Stimulated activated CD4-positive, alpha-beta T cell treated with anti-CD3 and anti-CD28 coated beads, TNF-alpha, amount 100 ng/mL, for 1 hour (primary cell): Measurements from ENCODE around the gene ABHD8.

Experiments
- DNase-seq, 3 donors: peaks; one replicate each; pipeline ENCODE4 v3.0.0-alpha.2; 2020; ENCODE audit warnings: low read depth in 3 of 3, low spot score in 1 of 3

Gene ABHD8

DNA sequence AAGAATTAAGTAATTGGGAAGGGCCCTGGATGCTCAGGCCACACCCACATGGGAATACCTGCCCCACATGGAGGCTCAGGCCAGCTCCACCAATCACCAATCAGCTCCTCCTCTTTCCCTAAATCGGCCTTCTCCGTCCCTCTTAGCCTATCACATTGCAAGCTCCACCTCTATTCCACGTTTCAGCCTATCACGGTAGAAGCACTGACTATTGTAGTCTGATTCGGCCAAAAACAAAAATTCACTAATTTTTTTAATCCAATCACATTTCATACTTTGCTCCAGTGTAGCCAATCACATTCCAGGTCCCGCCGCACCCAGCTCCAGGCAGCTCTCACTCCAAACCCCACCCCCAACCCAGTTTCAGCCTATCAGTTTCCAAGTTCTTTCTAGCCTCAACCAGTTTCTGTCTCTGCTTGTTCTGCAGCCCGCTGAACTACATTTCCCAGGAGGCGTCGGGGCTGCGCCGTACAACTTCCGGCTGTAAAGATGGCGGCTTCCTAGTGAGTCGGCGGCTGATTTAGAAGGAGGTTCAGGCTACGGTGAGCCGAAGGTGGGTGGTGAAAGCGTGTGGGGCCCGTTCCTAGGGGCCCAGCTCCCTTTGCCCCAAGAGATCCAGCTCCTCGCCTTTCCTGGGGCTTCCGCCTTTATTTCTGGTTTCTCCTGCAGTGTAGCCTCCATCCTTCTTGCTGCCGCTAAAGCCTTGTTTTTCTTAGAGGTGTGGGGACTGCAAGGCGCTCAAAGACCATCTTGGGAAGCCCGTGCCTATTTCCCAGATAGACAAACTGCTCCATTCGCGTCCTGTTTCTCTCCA is 36.0 kb downstream of the ABHD8 start, which contains the start of gene BABAM1:
Gene BABAM1, plus strand, starts transcription at position 469 of the 814 bp plus-strand sequence. CDS start 1,364 bp downstream, outside the sequence.
- DNase-seq, result peak; percentile 76 to 90 (median 86)

GRCh38 chr19:17266589-17266974 is 36.6 kb downstream of the ABHD8 start:
- DNase-seq, result no peak

DNA sequence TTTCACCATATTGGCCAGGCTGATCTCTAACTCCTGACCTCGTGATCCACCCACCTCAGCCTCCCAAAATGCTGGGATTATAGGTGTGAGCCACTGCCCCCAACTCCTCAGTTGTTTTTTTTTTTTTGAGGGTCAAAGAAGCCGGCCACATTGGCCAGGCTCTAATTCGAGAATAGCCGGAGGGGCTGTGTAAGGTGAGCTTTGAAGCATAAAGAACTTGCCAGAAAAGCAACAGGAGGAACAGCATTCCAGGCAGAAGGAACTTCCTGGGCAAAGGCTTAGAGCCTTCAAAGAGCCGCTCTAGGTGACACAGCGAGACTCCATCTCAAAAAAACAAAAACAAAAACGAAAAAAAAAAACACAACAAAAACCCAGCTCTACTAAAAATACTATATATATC is 37.2 kb downstream of the ABHD8 start:
- no peak for DNase-seq

- no peak for DNase-seq
These were observed 38.6 kb downstream of the ABHD8 start, which contains the start of gene USHBP1 for GRCh38 chr19:17264641-17264979. USHBP1 (minus strand) TSS chr19:17264745; CDS start chr19:17264299, 446 bp downstream.

GRCh38 chr19:17263712-17264640 is 39.2 kb downstream of the ABHD8 start:
- DNase-seq, result no peak

- no peak for DNase-seq
These were observed 40.7 kb downstream of the ABHD8 start for GRCh38 chr19:17262557-17262956.

GRCh38 chr19:17260842-17261325 is 42.3 kb downstream of the ABHD8 start:
- DNase-seq, result peak; percentile 77 to 88 (median 81)

DNA sequence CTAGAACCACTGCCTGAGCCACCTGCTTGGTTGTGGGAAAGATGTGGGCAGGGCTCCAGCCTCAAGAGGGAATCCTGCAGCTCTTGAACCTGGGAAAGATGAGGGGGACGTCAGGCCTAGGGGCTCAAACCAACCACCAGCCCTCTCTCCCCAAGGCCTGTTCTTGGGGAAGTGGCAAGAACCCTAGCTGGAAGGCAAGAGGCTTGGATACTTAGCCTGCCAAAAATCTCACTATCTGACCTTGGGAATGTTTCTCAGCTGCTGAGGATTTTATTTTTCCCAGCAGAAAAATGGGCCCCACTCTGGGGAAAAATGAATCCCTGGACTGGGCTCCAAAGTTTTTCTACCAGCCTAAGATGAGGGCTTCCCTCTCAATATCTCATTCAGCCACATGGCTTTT is 43.3 kb downstream of the ABHD8 start:
- no peak for DNase-seq

DNA sequence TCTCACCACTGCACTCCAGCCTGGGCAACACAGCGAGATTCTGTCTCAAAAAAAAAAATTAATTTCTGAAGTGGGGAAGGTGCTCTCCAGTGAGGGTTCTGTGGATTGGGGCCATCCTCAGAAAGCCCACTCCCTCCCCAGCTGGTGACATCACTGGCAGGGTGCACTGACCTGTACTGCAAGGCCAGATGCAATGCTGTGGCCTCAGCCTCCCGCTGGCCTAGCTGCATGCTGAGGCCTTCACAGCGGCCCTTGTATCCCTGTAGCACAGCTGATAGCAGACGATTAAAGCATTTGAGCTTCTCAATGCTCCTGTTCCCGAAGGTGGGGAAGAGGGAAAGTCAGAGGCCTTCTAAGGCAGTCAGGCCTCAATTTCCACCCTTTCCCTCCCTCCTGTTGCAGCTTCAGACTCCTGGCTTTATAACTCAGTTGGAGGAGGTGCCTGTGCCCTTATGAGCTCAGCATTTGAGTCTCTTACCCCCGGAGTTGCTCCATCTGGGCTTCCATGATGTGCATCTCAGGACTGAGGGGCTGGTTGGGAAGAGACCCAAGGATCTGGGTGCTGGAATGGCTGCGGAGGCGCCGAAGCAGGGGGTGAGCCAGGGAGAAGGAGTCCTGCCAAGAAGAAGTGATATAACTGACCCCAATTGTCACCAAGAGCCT is 44.0 kb downstream of the ABHD8 start:
- no peak for DNase-seq

DNA sequence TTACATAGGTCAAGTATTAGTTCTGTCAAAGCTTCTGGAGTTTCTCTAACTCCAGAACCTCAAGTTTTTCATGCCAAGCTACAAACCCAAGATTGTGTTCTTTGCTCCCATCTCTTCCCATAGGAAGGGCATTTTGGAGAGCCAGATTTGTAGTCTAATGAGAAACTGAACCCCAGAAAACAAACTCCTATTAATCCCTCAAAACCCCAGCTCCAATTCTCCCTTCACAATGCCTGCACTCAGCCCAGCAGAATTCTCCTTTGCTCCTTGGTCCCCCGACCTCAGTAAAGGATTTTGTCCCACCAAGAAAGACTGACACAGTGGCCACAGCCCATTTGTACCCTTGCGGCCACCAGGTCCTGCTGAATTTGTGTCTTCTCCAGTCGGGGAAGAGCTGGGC is 47.1 kb downstream of the ABHD8 start:
- DNase-seq, result no peak

GRCh38 chr19:17255150-17255621 is 48.0 kb downstream of the ABHD8 start:
- no peak for DNase-seq

DNA sequence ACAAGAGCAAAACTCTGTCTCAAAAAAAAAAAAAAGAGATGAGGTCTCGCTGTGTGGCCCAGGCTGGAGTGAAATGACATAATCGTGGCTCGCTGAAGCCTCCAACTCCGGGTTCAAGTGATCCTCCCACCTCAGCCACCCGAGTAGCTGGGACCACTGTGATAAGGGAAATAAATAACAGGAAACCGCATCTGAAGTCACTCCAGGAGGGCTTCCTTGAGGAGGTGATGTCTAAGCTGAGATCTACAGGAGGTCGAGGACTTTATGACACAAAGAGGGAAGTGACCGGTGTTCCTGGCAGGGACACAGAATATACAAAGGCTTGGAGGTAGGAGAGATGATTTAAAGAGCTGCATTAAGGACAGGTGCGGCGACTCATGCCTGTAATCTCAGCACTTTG is 48.6 kb downstream of the ABHD8 start:
- no peak for DNase-seq

GRCh38 chr19:17249887-17250548 is 53.2 kb downstream of the ABHD8 start:
- DNase-seq, result no peak

- no peak for DNase-seq
These were observed 55.0 kb downstream of the ABHD8 start for GRCh38 chr19:17248011-17248776.

DNA sequence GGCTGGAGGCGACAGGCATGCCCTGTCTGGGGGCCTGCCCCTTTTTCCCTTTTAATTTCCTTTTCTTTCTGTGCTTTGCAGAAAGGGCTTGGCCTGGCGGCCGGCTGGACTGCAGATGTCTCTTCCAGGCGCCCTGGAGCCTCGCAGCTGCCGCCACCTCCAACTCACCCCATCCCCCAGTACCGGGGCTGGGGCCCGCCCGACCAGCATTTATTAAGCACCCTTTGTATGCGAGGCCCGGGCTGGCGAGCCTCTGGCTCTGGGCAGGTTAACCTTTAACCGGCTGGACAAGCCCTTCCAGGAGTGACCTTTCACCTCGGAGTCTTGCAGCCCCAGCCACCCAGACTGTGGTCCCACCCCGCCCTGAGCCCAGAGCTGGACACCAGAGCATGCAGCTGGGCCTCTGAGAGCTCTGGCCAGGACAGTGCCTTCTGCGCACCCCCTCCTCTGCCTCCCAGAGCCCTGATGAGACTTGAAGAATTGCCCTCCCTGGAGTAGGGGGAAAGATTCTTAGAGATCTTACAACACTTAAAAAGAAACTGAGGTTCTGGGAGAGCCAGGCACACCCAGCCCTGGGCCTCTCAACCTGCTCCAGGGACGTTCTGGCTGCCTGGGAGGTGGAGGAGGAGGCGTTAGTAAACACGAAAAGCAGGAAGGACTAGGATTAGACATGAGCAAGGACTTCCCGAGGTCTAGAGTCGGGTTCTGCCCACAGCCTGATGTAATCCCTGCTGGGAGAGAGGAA is 56.4 kb downstream of the ABHD8 start:
- no peak for DNase-seq

DNA sequence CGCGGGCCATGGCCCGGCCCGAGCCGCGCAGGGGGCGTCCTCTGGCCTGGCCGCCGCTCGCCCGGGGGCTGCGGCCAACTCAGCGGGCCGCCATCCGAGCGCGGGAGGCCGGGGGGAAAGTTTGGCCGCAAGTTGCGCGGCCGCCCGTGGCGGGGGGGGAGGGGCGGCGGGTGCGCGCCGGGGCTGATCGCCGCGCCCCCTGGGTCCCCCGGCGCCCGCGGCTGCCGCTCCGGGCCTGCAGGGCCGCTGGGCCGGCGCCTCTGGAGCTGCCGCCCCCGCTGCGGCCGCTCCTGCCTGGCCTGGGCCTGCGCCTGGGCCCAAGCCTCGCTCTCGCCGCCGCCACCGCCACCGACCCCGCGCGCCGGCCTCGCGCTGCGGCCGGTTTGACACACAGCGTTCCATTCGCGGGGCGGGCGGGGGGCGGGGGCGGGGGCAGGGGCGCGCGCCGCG is 57.7 kb downstream of the ABHD8 start, which contains the start of gene NR2F6:
Gene NR2F6, minus strand, starts transcription at position 385 of the 450 bp plus-strand sequence. CDS start 699 bp downstream, outside the sequence.
- peak in 1 of 3 donors; percentile 21 for DNase-seq

- no peak for DNase-seq
These were observed 58.3 kb downstream of the ABHD8 start for GRCh38 chr19:17244618-17245534.
